ENCODE results near the gene KCNN2. TPM values are rescaled to one million over a fixed set of nuclear protein-coding genes. Genes with fewer than 3 reads are reported as not detected.

The KCNN2 gene
- total RNA-seq, 1 experiment from 2014 or later: not detected

DNA sequence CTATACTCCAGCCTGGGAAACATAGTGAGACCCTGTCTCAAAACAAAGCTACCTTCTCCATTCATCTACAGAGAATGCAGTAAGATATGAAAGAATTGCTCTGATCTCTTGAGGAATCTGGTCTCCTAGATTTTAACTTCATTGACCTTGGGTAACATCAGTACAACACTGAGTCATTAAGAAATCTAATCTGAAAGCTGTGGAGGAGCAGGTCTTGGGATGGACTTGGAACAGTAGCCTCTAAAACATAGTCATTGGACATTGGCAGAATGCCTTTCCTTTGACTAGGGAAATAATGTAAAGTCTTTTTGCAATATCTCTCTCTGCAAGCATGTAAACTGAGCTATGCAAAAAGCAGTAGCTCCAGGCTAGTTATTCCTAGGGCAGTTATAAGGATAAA is 58.1 kb downstream of the KCNN2 start:
- BruUV-seq (replicated peaks): no TSS peak
- H2AFZ ChIP-seq (ENCODE audit: low read depth, low read length, poor library complexity, severe bottlenecking): no peak overlapping the region
- peaks cover 26% of the 10 kb centered on the region for H3K27me3 ChIP-seq (ENCODE audit: insufficient read depth, low read length)
- H3K9ac ChIP-seq (ENCODE audit: low read length): no peak overlapping the region
- ChIA-PET POLR2A (no interaction called here), RAD21 (ENCODE audit: low non-redundant PET in 1 of 2, low total read pairs in 2 of 2, uncharacterized antibody in 2 of 2, unreplicated experiment in 2 of 2) (no interaction called here), CTCF (interaction anchor here (1.1 kb wide), 1 partner anchor 27 kb away, joined by 3 read pairs; no protein-coding TSS in a partner anchor)
- no peaks in the 10 kb centered on the region for H3K9me3 ChIP-seq (ENCODE audit: control insufficient read depth in 1 of 2, insufficient read depth in 1 of 2, low read depth in 1 of 2, low read length in 2 of 2)
- TF ChIP-seq SP1 (IDR thresholded peaks at IDR 0.05; ENCODE audit: low read depth): no peak
- no peak for TF ChIP-seq CEBPB (IDR thresholded peaks at IDR 0.05; ENCODE audit: low read depth)
- TF ChIP-seq, protein P1, sequence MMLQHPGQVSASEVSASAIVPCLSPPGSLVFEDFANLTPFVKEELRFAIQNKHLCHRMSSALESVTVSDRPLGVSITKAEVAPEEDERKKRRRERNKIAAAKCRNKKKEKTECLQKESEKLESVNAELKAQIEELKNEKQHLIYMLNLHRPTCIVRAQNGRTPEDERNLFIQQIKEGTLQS (IDR thresholded peaks at IDR 0.05): no peak
- no peak for TF ChIP-seq POLR2A (IDR thresholded peaks at IDR 0.05; ENCODE audit: borderline replicate concordance, extremely low read depth, insufficient read depth, insufficient read length)
- TF ChIP-seq, protein P2, sequence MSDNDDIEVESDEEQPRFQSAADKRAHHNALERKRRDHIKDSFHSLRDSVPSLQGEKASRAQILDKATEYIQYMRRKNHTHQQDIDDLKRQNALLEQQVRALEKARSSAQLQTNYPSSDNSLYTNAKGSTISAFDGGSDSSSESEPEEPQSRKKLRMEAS (IDR thresholded peaks at IDR 0.05): no peak
- no peak for TF ChIP-seq ZFX (IDR thresholded peaks at IDR 0.05)
- no peak for TF ChIP-seq EGR1 (IDR thresholded peaks at IDR 0.05; ENCODE audit: low read depth)
- no peak for TF ChIP-seq EZH2 (IDR thresholded peaks at IDR 0.05)
- TF ChIP-seq SIN3A (IDR thresholded peaks at IDR 0.05; ENCODE audit: low read depth): no peak
- no peak for TF ChIP-seq EZH2phosphoT487 (IDR thresholded peaks at IDR 0.05; ENCODE audit: borderline replicate concordance)
- no peak overlapping the region for H3K4me3 ChIP-seq (replicated peaks in 1 of 2; ENCODE audit: low read depth in 1 of 2, low read length in 2 of 2)
- no peaks in the 10 kb centered on the region for H4K20me1 ChIP-seq (ENCODE audit: insufficient read depth)
- no peak for DNase-seq (ENCODE audit: low read depth, low spot score)
- no peak overlapping the region for H3K4me2 ChIP-seq (ENCODE audit: low read length)
- ATAC-seq: no peak
- H3K9me2 ChIP-seq (ENCODE audit: insufficient read depth): no peaks in the 10 kb centered on the region
- H3K79me2 ChIP-seq (ENCODE audit: insufficient read depth, low read length): no peaks in the 10 kb centered on the region
- no peaks in the 10 kb centered on the region for H3K36me3 ChIP-seq (ENCODE audit: control insufficient read depth in 1 of 2, insufficient read depth in 2 of 2, low read length in 2 of 2)
- H3K27ac ChIP-seq (ENCODE audit: low read depth, low read length): no peak overlapping the region
- intact Hi-C loops (cut with micrococcal nuclease): no loop called here
- no peaks in the 10 kb centered on the region for H3K4me1 ChIP-seq (ENCODE audit: control insufficient read depth in 1 of 2, insufficient read depth in 2 of 2, low read length in 2 of 2)

GRCh38 chr5:114427204-114427603 is 65.3 kb downstream of the KCNN2 start:
- RAD21 ChIA-PET (ENCODE audit: low non-redundant PET in 1 of 2, low total read pairs in 2 of 2, uncharacterized antibody in 2 of 2, unreplicated experiment in 2 of 2): no interaction called here
- TF ChIP-seq CEBPB (IDR thresholded peaks at IDR 0.05; ENCODE audit: low read depth) (no peak), ZFX (IDR thresholded peaks at IDR 0.05) (no peak), CBX3 (IDR thresholded peaks at IDR 0.05; ENCODE audit: low read depth) (no peak), POLR2A (IDR thresholded peaks at IDR 0.05; ENCODE audit: borderline replicate concordance, extremely low read depth, insufficient read depth, insufficient read length) (no peak), RAD21 (IDR thresholded peaks at IDR 0.05; ENCODE audit: low read depth) (no peak), JUND (IDR thresholded peaks at IDR 0.05) (no peak), FOSL1 (IDR thresholded peaks at IDR 0.05; ENCODE audit: low read depth) (no peak), ELF1 (IDR thresholded peaks at IDR 0.05; ENCODE audit: borderline replicate concordance, low read depth) (no peak), EZH2 (IDR thresholded peaks at IDR 0.05) (no peak), EZH2phosphoT487 (IDR thresholded peaks at IDR 0.05; ENCODE audit: borderline replicate concordance) (no peak), SP1 (IDR thresholded peaks at IDR 0.05; ENCODE audit: low read depth) (no peak), YY1 (IDR thresholded peaks at IDR 0.05; ENCODE audit: extremely low read depth, insufficient replicate concordance, low read depth, low read length) (no peak), POLR2AphosphoS5 (IDR thresholded peaks at IDR 0.05; ENCODE audit: low read depth, low read length) (no peak)
- TF ChIP-seq, protein P1 (IDR thresholded peaks at IDR 0.05): no peak
- TF ChIP-seq, protein P3, sequence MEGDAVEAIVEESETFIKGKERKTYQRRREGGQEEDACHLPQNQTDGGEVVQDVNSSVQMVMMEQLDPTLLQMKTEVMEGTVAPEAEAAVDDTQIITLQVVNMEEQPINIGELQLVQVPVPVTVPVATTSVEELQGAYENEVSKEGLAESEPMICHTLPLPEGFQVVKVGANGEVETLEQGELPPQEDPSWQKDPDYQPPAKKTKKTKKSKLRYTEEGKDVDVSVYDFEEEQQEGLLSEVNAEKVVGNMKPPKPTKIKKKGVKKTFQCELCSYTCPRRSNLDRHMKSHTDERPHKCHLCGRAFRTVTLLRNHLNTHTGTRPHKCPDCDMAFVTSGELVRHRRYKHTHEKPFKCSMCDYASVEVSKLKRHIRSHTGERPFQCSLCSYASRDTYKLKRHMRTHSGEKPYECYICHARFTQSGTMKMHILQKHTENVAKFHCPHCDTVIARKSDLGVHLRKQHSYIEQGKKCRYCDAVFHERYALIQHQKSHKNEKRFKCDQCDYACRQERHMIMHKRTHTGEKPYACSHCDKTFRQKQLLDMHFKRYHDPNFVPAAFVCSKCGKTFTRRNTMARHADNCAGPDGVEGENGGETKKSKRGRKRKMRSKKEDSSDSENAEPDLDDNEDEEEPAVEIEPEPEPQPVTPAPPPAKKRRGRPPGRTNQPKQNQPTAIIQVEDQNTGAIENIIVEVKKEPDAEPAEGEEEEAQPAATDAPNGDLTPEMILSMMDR (IDR thresholded peaks at IDR 0.05 in 2 of 3, conservative IDR thresholded peaks at IDR 0.05 in 1 of 3; ENCODE audit: borderline replicate concordance in 1 of 3, insufficient read depth in 1 of 3, low read depth in 2 of 3, low read length in 2 of 3): no peak
- TF ChIP-seq, protein P2 (IDR thresholded peaks at IDR 0.05): no peak
- H3K4me2 ChIP-seq (ENCODE audit: low read length): no peak overlapping the region
- no peak overlapping the region for H2AFZ ChIP-seq (ENCODE audit: low read depth, low read length, poor library complexity, severe bottlenecking)
- no peaks in the 10 kb centered on the region; the same call in 1 of the 2 replicates for H4K20me1 ChIP-seq (ENCODE audit: insufficient read depth)
- H3K4me1 ChIP-seq (ENCODE audit: control insufficient read depth in 1 of 2, insufficient read depth in 2 of 2, low read length in 2 of 2): no peaks in the 10 kb centered on the region
- no peaks in the 10 kb centered on the region for H3K36me3 ChIP-seq (ENCODE audit: control insufficient read depth in 1 of 2, insufficient read depth in 2 of 2, low read length in 2 of 2)
- no peak overlapping the region for H3K9ac ChIP-seq (ENCODE audit: low read length)
- POLR2A ChIA-PET: no interaction called here
- DNase-seq (ENCODE audit: low read depth, low spot score): no peak
- no peaks in the 10 kb centered on the region for H3K9me3 ChIP-seq (ENCODE audit: control insufficient read depth in 1 of 2, insufficient read depth in 1 of 2, low read depth in 1 of 2, low read length in 2 of 2)
- H3K9me2 ChIP-seq (ENCODE audit: insufficient read depth): no peaks in the 10 kb centered on the region
- BruUV-seq (replicated peaks): no TSS peak
- peaks cover 17% of the 10 kb centered on the region for H3K27me3 ChIP-seq (ENCODE audit: insufficient read depth, low read length)
- ATAC-seq: no peak
- H3K4me3 ChIP-seq (replicated peaks in 1 of 2; ENCODE audit: low read depth in 1 of 2, low read length in 2 of 2): no peak overlapping the region
- intact Hi-C loops (cut with micrococcal nuclease): no loop called here
- H3K27ac ChIP-seq (ENCODE audit: low read depth, low read length): no peak overlapping the region
- CTCF ChIA-PET: no interaction called here
- no peaks in the 10 kb centered on the region for H3K79me2 ChIP-seq (ENCODE audit: insufficient read depth, low read length)
